ENCODE results near the gene PTPN14. TPM values are rescaled to one million over a fixed set of nuclear protein-coding genes. Genes with fewer than 3 reads are reported as not detected.

The PTPN14 gene
- total and polyA plus RNA-seq, 2 experiments from 2014 or later, result 18.7 to 70.2 TPM

GRCh38 chr1:214416858-214417257 lies 134.5 kb downstream of the PTPN14 start:
- H4K20me1 ChIP-seq (replicated peaks; ENCODE audit: insufficient read depth), result no peaks in the 10 kb centered on the region
- H3K27ac Mint-ChIP-seq, result no peak overlapping the region
- H3K4me1 Mint-ChIP-seq, result peaks cover 44% of the 10 kb centered on the region
- no peaks in the 10 kb centered on the region for H3K36me3 Mint-ChIP-seq (ENCODE audit: low read depth)
- H2AFZ ChIP-seq, result no peak overlapping the region
- H3F3A ChIP-seq (replicated peaks; ENCODE audit: low read depth), result no peaks in the 10 kb centered on the region
- H3K79me2 ChIP-seq (replicated peaks; ENCODE audit: insufficient read depth), result peaks cover 63% of the 10 kb centered on the region
- no peak overlapping the region for H3K27ac ChIP-seq (ENCODE audit: low read depth)
- no peak overlapping the region for H3K4me3 Mint-ChIP-seq
- H3K4me2 ChIP-seq, result no peak overlapping the region
- ATAC-seq (no peak), DNase-seq (ENCODE audit: low spot score) (no peak)
- H3K36me3 ChIP-seq (ENCODE audit: insufficient read depth), result no peaks in the 10 kb centered on the region
- no peak for TF ChIP-seq STAT1 (IDR thresholded peaks at IDR 0.05; ENCODE audit: unreplicated experiment)
- TF ChIP-seq ZNF462 (CRISPR knock-in tag; IDR thresholded peaks at IDR 0.05), result no peak
- no peak for TF ChIP-seq CTCF (conservative IDR thresholded peaks at IDR 0.05; ENCODE audit: low read depth in 2 of 2)
- no peak for TF ChIP-seq ETS1 (IDR thresholded peaks at IDR 0.05)
- TF ChIP-seq REST (IDR thresholded peaks at IDR 0.05; ENCODE audit: unreplicated experiment), result no peak
- TF ChIP-seq ZNF114 (CRISPR knock-in tag; IDR thresholded peaks at IDR 0.05), result no peak
- no peaks in the 10 kb centered on the region for H3K27me3 Mint-ChIP-seq (ENCODE audit: insufficient read depth, low read depth, poor library complexity)
- no peaks in the 10 kb centered on the region; the same call in 2 of the 3 replicates for H3K9me3 Mint-ChIP-seq
- no peaks in the 10 kb centered on the region for H3K27me3 ChIP-seq (ENCODE audit: insufficient read depth)
- no peaks in the 10 kb centered on the region for H3K9me2 ChIP-seq (ENCODE audit: insufficient read depth)
- no peak overlapping the region for H3K4me3 ChIP-seq
- H3K4me1 ChIP-seq (ENCODE audit: insufficient read depth), result peaks cover 20% of the 10 kb centered on the region

Data from GM23338 (cell line).